HT-29 (cell line): Measurements from ENCODE around the gene CNDP1. TPM values are rescaled to one million over a fixed set of nuclear protein-coding genes. Genes with fewer than 3 reads are reported as not detected.

Experiments
- DNase-seq: peaks from one replicate; pipeline ENCODE4 v3.0.0-alpha.2; 2015; ENCODE audit warnings: low spot score
- total RNA-seq: library from RNA; depleted of rRNA; stranded (reverse); fragments of >200 nt; shearing (Covaris generic); gene quantifications from 2 replicates; pipeline ENCODE4 v1.2.3, GENCODE V29; 2014; rRNA removed

Gene CNDP1
- total RNA-seq, 1 experiment from 2014 or later, result not detected

- peak; percentile 9 for DNase-seq
These were observed 88.9 kb downstream of the CNDP1 start for GRCh38 chr18:74623047-74623816.

DNA sequence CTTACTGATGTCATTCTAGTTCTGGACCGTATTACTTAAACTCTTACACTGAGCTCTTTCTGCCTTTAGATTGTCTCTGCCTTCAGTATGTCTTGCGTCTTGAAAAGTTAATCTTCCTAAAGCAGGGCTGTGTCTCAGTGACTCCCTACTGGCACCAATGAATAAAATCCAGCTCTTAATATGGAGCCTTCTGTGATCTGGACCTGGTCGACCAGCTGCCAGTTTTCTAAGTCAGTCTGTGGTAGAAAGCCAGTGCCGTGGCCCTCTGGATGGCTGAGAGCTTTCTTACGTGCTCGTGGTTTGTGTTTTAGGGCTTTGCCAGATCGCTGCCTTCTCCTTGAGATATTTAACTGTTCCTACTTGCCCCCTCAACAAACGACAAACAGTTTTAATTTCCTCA is 90.2 kb downstream of the CNDP1 start:
- DNase-seq, result no peak

- no peak for DNase-seq
These were observed 90.9 kb downstream of the CNDP1 start for GRCh38 chr18:74625157-74625556.

- DNase-seq, result no peak
These were observed 92.0 kb downstream of the CNDP1 start for GRCh38 chr18:74626049-74626874.

DNA sequence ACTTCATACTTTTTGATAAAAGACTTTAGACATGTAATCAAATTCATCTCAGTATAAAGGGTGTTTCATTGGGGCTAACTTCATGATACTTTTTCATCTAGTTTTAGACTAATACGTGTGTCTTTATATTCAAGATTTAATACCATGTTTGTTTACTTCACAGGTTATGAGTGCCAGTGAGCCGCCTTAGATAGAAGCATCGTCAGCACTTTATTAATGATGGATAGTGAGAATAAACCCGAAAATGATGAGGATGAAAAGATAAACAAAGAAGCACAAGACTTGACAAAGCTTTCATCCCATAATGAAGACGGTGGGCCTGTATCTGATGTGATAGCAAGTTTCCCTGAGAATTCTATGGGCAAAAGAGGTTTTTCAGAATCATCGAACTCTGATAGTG is 96.5 kb downstream of the CNDP1 start:
- DNase-seq, result no peak

DNA sequence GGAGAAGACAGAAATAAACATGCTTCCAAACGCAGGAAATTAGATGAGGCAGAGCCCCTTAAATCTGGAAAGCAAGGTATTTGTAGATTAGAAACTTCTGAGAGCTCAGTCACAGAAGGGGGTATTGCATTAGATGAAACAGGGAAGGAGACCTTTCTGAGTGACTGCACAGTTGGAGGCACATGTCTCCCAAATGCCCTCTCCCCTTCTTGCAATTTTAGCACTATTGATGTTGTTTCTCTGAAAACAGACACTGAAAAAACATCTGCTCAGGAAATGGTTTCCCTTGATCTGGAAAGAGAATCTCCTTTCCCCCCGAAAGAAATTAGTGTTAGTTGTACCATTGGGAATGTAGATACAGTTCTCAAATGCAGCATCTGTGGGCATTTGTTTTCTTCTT is 96.9 kb downstream of the CNDP1 start:
- DNase-seq, result no peak

GRCh38 chr18:74631623-74632350 is 97.5 kb downstream of the CNDP1 start:
- DNase-seq, result no peak

- no peak for DNase-seq
These were observed 98.0 kb downstream of the CNDP1 start for GRCh38 chr18:74632351-74632679.

- DNase-seq, result no peak
These were observed 98.6 kb downstream of the CNDP1 start for GRCh38 chr18:74632856-74633255.

GRCh38 chr18:74633652-74634352 is 99.5 kb downstream of the CNDP1 start:
- no peak for DNase-seq

GRCh38 chr18:74635224-74635975 is 101.1 kb downstream of the CNDP1 start:
- DNase-seq, result no peak

Other genes with a start within 250 kb of the CNDP1 start
- gene CYB5A, start 242.5 kb upstream of the CNDP1 start, total RNA-seq, result 130 and 133 TPM in 2 replicates
- gene C18orf63, start 218.7 kb upstream of the CNDP1 start, total RNA-seq, result not detected in 2 replicates
- gene DIPK1C, start 77.2 kb upstream of the CNDP1 start, total RNA-seq, result 0.05 TPM in 1 of 2 replicates, not detected in the other
- gene CNDP2, start 38.1 kb upstream of the CNDP1 start, total RNA-seq, result 50.5 and 57.7 TPM in 2 replicates
- gene ZNF407, start 63.4 kb downstream of the CNDP1 start, total RNA-seq, result 8.4 and 10.1 TPM in 2 replicates